ENCODE data around the gene TFPI2. TPM values are rescaled to one million over a fixed set of nuclear protein-coding genes. Genes with fewer than 3 reads are reported as not detected.
A peak's percentile ranks its signal among the peaks of the same experiment; 100 is the strongest.

The TFPI2 gene
- total and polyA plus RNA-seq, 2 of the 4 experiments (the other 2 are of a cell fraction) = 48.9 to 99.0 TPM

GRCh38 chr7:93836116-93836515, 54.4 kb downstream of the TFPI2 start:
- Histone ChIP-seq H3K79me1 (ENCODE audit: low read depth in 1 of 2, low read length in 2 of 2) (no peaks in the 10 kb centered on the region), H2AK5ac (ENCODE audit: low read depth, low read length) (no peak overlapping the region), H2BK120ac (ENCODE audit: low read depth, low read length) (no peak overlapping the region), H4K5ac (ENCODE audit: low read depth, low read length) (no peak overlapping the region), H4K20me1 (ENCODE audit: insufficient read depth, low read length) (no peaks in the 10 kb centered on the region), H3K27ac (ENCODE audit: insufficient read depth, low read length) (no peak overlapping the region), H2AFZ (replicated peaks; ENCODE audit: low read length, poor library complexity) (no peak overlapping the region), H3K27me3 (ENCODE audit: control insufficient read depth, insufficient read depth, low read length) (peaks cover 14% of the 10 kb centered on the region; the same call in 1 of the 2 replicates), H4K91ac (ENCODE audit: insufficient read depth, low read depth, low read length) (no peak overlapping the region), H3K4ac (ENCODE audit: low read depth, low read length) (no peak overlapping the region), H3K9me3 (ENCODE audit: control insufficient read depth, insufficient read depth, low read length) (no peaks in the 10 kb centered on the region), H2AK9ac (replicated peaks; ENCODE audit: low read depth, low read length, poor library complexity) (no peak overlapping the region), H3K18ac (ENCODE audit: low read depth, low read length) (no peak overlapping the region), H2BK20ac (ENCODE audit: low read depth, low read length) (no peak overlapping the region), H2BK5ac (ENCODE audit: low read depth, low read length, poor library complexity, severe bottlenecking) (no peak overlapping the region), H3K23ac (ENCODE audit: low read depth, low read length) (no peak overlapping the region), H3K9ac (ENCODE audit: low read depth, low read length) (no peak overlapping the region), H4K8ac (ENCODE audit: low read depth in 2 of 2, low read length in 2 of 2) (no peak overlapping the region), H3K4me2 (ENCODE audit: low read depth, low read length) (peak overlapping the region; percentile 45; the same call in 1 of the 2 replicates), H3K56ac (ENCODE audit: extremely low read depth, insufficient read depth, low read length) (no peak overlapping the region), H3K4me1 (ENCODE audit: control insufficient read depth, insufficient read depth, low read length) (no peaks in the 10 kb centered on the region), H3K4me3 (ENCODE audit: insufficient read depth, low read depth, low read length) (no peak overlapping the region), H3K14ac (replicated peaks; ENCODE audit: low read depth, low read length) (no peak overlapping the region), H2BK15ac (ENCODE audit: low read depth, low read length) (no peak overlapping the region), H3K36me3 (ENCODE audit: control insufficient read depth, insufficient read depth, low read length) (no peaks in the 10 kb centered on the region), H3K9me1 (ENCODE audit: insufficient read depth, low read length) (no peaks in the 10 kb centered on the region)
- ChIA-PET POLR2A (ENCODE audit: unreplicated experiment) (interaction anchor here (0.6 kb wide), 1 partner anchor 335 kb away, joined by 3 read pairs; no protein-coding TSS in a partner anchor), CTCF (no interaction called here)
- in situ Hi-C loops (cut with MboI; ENCODE audit: low sequenced_read_pairs) = no loop called here
- no peak for ATAC-seq (ENCODE audit: low read depth)
- no CpG with 5 or more reads among the region's 4 CpGs for WGBS, 2 experiments (ENCODE audit: extremely low coverage in 2 of 2, insufficient read length in 1 of 2)
- no TSS peak for BruUV-seq (replicated peaks)
- TF ChIP-seq RCOR1 (IDR thresholded peaks at IDR 0.05; ENCODE audit: insufficient replicate concordance, low read length) (no peak), FOS (IDR thresholded peaks at IDR 0.05; ENCODE audit: low read depth, low read length) (no peak), MAFK (IDR thresholded peaks at IDR 0.05; ENCODE audit: low read depth, low read length) (no peak), MXI1 (IDR thresholded peaks at IDR 0.05; ENCODE audit: borderline replicate concordance, low read depth, low read length) (no peak), RAD21 (IDR thresholded peaks at IDR 0.05; ENCODE audit: low read length) (no peak), MAZ (IDR thresholded peaks at IDR 0.05; ENCODE audit: borderline replicate concordance, low read depth, low read length) (no peak), USF2 (IDR thresholded peaks at IDR 0.05; ENCODE audit: low read depth, low read length) (no peak), BHLHE40 (IDR thresholded peaks at IDR 0.05; ENCODE audit: low read depth, low read length) (no peak), RFX5 (IDR thresholded peaks at IDR 0.05; ENCODE audit: low read depth, low read length) (no peak), NFE2L2 (IDR thresholded peaks at IDR 0.05; ENCODE audit: low read depth, low read length) (no peak), CHD1 (IDR thresholded peaks at IDR 0.05; ENCODE audit: low read depth, low read length) (no peak), CEBPB (IDR thresholded peaks at IDR 0.05; ENCODE audit: low read depth, low read length) (no peak), POLR2A (IDR thresholded peaks at IDR 0.05; ENCODE audit: low read depth, low read length) (no peak), SMC3 (IDR thresholded peaks at IDR 0.05; ENCODE audit: low read depth, low read length) (no peak)
- TF ChIP-seq, protein P1, sequence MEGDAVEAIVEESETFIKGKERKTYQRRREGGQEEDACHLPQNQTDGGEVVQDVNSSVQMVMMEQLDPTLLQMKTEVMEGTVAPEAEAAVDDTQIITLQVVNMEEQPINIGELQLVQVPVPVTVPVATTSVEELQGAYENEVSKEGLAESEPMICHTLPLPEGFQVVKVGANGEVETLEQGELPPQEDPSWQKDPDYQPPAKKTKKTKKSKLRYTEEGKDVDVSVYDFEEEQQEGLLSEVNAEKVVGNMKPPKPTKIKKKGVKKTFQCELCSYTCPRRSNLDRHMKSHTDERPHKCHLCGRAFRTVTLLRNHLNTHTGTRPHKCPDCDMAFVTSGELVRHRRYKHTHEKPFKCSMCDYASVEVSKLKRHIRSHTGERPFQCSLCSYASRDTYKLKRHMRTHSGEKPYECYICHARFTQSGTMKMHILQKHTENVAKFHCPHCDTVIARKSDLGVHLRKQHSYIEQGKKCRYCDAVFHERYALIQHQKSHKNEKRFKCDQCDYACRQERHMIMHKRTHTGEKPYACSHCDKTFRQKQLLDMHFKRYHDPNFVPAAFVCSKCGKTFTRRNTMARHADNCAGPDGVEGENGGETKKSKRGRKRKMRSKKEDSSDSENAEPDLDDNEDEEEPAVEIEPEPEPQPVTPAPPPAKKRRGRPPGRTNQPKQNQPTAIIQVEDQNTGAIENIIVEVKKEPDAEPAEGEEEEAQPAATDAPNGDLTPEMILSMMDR (conservative IDR thresholded peaks at IDR 0.05; ENCODE audit: low read depth, low read length) = no peak
- TF ChIP-seq, protein P2, sequence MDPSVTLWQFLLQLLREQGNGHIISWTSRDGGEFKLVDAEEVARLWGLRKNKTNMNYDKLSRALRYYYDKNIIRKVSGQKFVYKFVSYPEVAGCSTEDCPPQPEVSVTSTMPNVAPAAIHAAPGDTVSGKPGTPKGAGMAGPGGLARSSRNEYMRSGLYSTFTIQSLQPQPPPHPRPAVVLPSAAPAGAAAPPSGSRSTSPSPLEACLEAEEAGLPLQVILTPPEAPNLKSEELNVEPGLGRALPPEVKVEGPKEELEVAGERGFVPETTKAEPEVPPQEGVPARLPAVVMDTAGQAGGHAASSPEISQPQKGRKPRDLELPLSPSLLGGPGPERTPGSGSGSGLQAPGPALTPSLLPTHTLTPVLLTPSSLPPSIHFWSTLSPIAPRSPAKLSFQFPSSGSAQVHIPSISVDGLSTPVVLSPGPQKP (IDR thresholded peaks at IDR 0.05; ENCODE audit: borderline replicate concordance, low read depth, low read length) = no peak
- DNase-seq = no peak
- dilution Hi-C loops (cut with HindIII; ENCODE audit: low sequenced_read_pairs, unreplicated experiment) = no loop called here
- intact Hi-C loops (cut with micrococcal nuclease) = no loop called here
